ENCODE results near the gene SYNGR4.

The SYNGR4 gene

DNA sequence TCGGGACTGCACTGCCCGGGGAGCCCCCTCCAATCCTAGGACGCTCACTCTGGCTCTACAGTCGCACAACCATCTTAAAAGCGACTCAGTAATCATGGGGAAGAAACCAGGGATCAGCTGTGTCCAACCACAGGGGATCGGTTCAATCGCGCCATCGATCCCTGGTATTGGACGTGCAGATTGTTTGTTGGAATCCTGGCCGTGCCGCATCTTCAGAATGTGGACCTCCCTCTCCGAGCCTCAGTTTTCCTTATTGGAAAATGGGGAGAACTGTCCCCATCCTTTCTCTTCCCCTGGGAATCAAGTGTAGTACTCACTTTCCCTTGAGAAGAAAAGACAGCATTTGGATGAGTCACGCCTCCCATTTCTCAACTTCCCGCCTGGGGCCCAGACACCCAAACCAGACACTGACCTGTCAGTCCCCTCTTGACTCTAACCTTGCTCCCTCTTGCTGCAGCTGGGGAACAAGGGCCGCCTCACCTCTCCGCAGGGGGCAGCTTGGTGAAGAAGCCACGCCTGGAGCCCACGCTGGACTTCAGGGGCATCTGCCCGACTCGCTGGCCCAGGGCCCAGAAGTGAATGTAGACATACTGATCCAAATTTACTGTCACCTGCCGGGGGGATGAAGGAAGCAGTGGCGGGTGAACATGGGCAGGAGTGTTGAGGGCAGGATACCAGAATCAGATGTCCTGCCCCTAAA is 21.2 kb upstream of the SYNGR4 start:
- TF ChIP-seq, protein P1, sequence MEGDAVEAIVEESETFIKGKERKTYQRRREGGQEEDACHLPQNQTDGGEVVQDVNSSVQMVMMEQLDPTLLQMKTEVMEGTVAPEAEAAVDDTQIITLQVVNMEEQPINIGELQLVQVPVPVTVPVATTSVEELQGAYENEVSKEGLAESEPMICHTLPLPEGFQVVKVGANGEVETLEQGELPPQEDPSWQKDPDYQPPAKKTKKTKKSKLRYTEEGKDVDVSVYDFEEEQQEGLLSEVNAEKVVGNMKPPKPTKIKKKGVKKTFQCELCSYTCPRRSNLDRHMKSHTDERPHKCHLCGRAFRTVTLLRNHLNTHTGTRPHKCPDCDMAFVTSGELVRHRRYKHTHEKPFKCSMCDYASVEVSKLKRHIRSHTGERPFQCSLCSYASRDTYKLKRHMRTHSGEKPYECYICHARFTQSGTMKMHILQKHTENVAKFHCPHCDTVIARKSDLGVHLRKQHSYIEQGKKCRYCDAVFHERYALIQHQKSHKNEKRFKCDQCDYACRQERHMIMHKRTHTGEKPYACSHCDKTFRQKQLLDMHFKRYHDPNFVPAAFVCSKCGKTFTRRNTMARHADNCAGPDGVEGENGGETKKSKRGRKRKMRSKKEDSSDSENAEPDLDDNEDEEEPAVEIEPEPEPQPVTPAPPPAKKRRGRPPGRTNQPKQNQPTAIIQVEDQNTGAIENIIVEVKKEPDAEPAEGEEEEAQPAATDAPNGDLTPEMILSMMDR (IDR thresholded peaks at IDR 0.05; ENCODE audit: borderline replicate concordance, insufficient read depth, low read depth, low read length), result no peak
- H3K4me3 ChIP-seq (ENCODE audit: low read depth, low read length), result no peak overlapping the region

DNA sequence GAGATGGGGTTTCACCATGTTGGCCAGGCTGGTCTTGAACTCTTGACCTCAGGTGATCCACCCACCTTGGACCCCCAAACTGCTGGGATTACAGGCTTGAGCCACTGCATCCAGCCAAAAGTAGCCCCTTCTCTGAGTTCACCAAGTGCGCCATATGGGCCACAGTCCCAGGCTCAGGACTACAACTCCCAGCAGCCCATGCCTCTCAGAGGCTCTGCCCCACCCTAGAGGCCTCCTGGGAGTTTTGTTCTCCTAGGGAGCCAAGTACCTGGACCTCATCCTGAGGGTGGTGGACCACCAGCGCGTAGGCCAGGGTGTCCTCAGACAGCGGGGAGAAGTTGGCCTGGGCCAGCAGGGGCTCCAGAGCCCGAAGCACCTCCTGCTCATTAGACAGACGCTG is 19.3 kb upstream of the SYNGR4 start:
- TF ChIP-seq, protein P1 (IDR thresholded peaks at IDR 0.05; ENCODE audit: borderline replicate concordance, insufficient read depth, low read depth, low read length), result no peak
- no peak overlapping the region for H3K4me3 ChIP-seq (ENCODE audit: low read depth, low read length)

DNA sequence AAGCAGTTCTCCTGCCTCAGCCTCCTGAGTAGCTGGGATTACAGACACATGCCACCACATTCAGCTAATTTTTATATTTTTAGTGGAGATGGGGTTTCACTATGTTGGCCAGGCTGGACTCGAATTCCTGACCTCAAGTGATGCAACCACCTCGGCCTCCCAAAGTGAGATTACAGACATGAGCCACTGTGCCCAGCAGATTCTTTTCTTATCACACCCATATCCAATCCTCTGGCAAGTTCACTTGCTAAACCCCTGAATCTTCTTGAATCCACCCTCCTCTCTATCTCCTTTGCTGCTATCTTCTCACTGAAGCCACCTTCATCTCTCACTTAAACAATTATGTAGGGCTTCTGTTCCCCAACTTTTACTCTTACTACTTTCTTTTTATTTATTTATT is 18.0 kb upstream of the SYNGR4 start:
- TF ChIP-seq, protein P1 (IDR thresholded peaks at IDR 0.05; ENCODE audit: borderline replicate concordance, insufficient read depth, low read depth, low read length), result no peak
- no peak overlapping the region for H3K4me3 ChIP-seq (ENCODE audit: low read depth, low read length)

DNA sequence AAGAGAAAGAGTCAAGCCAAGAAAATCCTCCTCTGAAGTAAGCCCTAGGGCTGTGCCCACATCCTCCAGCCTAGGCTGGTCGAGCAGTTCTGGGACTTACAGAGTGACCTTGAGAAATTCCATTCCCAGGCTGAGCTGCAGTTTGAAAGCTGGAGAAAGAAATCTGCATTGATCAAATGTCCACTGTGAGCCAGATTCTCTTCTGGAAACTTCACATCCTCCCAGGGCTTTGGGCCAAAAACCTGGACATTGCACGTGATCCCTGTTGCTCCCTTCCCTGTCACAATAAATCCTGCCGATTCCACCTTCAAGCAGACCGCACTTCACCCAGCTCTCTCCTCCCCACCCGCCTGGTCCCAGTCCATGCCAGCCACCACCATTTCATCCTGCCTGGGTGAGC is 16.1 kb upstream of the SYNGR4 start:
- no peak overlapping the region for H3K4me3 ChIP-seq (ENCODE audit: low read depth, low read length)
- TF ChIP-seq, protein P1 (IDR thresholded peaks at IDR 0.05; ENCODE audit: borderline replicate concordance, insufficient read depth, low read depth, low read length), result no peak

DNA sequence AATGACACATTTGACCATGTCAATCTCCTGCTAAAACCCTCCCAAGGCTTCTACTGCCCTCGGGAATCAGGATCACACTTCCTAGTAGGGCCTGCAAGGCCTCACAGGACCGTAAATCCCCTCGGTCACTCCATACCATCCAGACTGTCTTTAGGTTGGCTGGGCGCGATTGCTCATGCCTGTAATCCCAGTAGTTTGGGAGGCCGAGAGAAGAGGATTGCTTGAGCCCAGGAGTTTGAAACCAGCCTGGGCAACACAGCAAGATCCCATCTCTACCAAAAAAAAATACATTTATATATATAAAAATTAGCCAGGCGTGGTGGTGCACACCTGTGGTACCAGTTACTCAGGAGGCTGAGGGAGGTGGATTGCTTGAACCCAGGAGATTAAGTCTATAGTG is 15.4 kb upstream of the SYNGR4 start:
- no peak overlapping the region for H3K4me3 ChIP-seq (ENCODE audit: low read depth, low read length)
- TF ChIP-seq, protein P1 (IDR thresholded peaks at IDR 0.05; ENCODE audit: borderline replicate concordance, insufficient read depth, low read depth, low read length), result no peak

DNA sequence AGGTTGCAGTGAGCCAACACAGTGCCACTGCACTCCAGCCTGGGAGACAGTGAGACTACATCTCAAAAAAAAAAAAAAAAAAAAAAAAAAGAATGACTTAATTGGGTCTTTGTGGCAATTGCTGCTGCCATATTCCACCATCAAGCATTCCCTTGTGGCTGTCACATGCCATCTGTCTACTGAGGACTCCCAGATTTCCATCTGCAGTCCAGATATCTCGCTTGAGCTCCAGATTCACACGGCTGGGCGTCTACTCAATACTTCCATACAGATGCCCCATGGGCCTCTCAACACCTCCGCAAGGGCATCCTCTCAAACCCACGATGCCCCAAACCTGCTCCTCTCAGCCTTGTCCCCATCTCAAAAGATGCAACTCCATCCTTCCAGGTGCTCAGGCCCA is 13.3 kb upstream of the SYNGR4 start:
- H3K4me3 ChIP-seq (ENCODE audit: low read depth, low read length), result no peak overlapping the region
- TF ChIP-seq, protein P1 (IDR thresholded peaks at IDR 0.05; ENCODE audit: borderline replicate concordance, insufficient read depth, low read depth, low read length), result no peak

DNA sequence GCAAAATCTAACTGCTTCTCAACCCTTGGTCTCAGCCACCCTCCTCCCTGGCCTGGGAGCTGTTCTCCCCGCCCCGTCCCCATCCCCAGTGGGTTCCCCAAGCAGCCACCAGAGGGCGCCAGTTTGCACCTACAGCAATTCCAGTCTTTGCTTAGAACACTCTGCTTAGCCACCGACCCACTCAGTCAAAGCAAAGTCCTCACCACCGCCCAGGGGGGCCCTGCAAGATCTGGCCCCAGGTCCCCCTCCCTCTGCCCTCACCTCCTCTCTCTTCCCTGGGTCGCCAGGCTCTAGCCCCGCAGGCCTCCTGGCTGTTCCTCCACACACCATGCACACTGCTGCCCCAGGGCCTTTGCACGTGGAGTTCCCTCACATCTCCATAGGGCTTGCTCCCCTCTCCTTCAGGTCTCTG is 12.8 kb upstream of the SYNGR4 start:
- no peak overlapping the region for H3K4me3 ChIP-seq (ENCODE audit: low read depth, low read length)
- TF ChIP-seq, protein P1 (IDR thresholded peaks at IDR 0.05; ENCODE audit: borderline replicate concordance, insufficient read depth, low read depth, low read length), result peak; percentile 93

Data from GM12875 (cell line).